H1 (cell line): ENCODE data around the gene PGM2L1. TPM values are rescaled to one million over a fixed set of nuclear protein-coding genes. Genes with fewer than 3 reads are reported as not detected.

Source experiments
- CTCF ChIA-PET: fragments of 300-600 bp; sonication (Branson Sonifier 250); formaldehyde crosslinking; loops from one replicate; lab custom pipeline; 2021; ENCODE audit not compliant: partially characterized antibody; lab: Charles Lee
- POLR2A ChIA-PET: fragments of 300-600 bp; sonication (Branson Sonifier 250); formaldehyde crosslinking; loops from one replicate; lab custom pipeline; 2021; ENCODE audit warnings: inconsistent platforms; ENCODE audit not compliant: partially characterized antibody; lab: Charles Lee
- DNase-seq, 2 experiments: peaks; one replicate each; pipeline versions ENCODE4 v3.0.0 to v3.0.0-alpha.2; 2010 to 2022; ENCODE audit warnings: low spot score in 2 of 2, low read depth in 1 of 2, mixed read lengths in 1 of 2
- FAIRE-seq: peaks from 2 replicates; lab custom pipeline; 2011; peaks lifted over from hg19 to GRCh38; lab: Jason Lieb, UNC
- H2AFZ ChIP-seq: 2 replicates; pipeline ENCODE4 v1.8.1; 2012; ENCODE audit warnings: low read length, inconsistent platforms
- H2AK5ac ChIP-seq: 2 replicates; pipeline ENCODE4 v1.6.1; 2013; ENCODE audit warnings: low read depth, low read length
- H2BK120ac ChIP-seq: replicated peaks from 2 replicates; pipeline ENCODE3; 2013; ENCODE audit warnings: low read depth, low read length, inconsistent platforms
- H2BK12ac ChIP-seq: 2 replicates; pipeline ENCODE4 v1.6.1; 2013; ENCODE audit warnings: low read depth, low read length
- H2BK15ac ChIP-seq: 2 replicates; pipeline ENCODE4 v1.6.1; 2013; ENCODE audit warnings: low read length
- H2BK20ac ChIP-seq: 2 replicates; pipeline ENCODE4 v1.6.1; 2013; ENCODE audit warnings: low read length
- H2BK5ac ChIP-seq: 2 replicates; pipeline ENCODE4 v1.6.1; 2013; ENCODE audit warnings: low read depth, low read length
- H3K14ac ChIP-seq: 2 replicates; pipeline ENCODE4 v1.6.1; 2013; ENCODE audit warnings: inconsistent platforms; ENCODE audit not compliant: insufficient read length
- H3K18ac ChIP-seq: 2 replicates; pipeline ENCODE4 v1.6.1; 2013; ENCODE audit warnings: low read length; ENCODE audit errors: extremely low read depth
- H3K23ac ChIP-seq: 2 replicates; pipeline ENCODE4 v1.6.1; 2013; ENCODE audit warnings: inconsistent platforms; ENCODE audit not compliant: insufficient read length
- H3K23me2 ChIP-seq: 2 replicates; pipeline ENCODE4 v1.6.1; 2013; ENCODE audit warnings: low read depth, low read length
- H3K27ac ChIP-seq: 2 replicates; pipeline ENCODE4 v1.6.1; 2011; ENCODE audit warnings: low read depth, low read length, inconsistent platforms
- H3K27me3 ChIP-seq, 4 experiments: replicated peaks in 1 of 4; 1 replicate in 1 of 4; 2 replicates in 3 of 4; pipeline versions ENCODE4 v1.6.1 to v1.8.1; 2011 to 2013; ENCODE audit warnings: low read length in 3 of 4, mild to moderate bottlenecking in 3 of 4, inconsistent platforms in 2 of 4, mixed read lengths in 2 of 4, moderate library complexity in 1 of 4; ENCODE audit not compliant: control insufficient read depth in 3 of 4, insufficient read depth in 3 of 4; ENCODE audit errors: extremely low read depth in 1 of 4
- H3K36me3 ChIP-seq, 4 experiments: 2 replicates each; pipeline versions ENCODE4 v1.6.1 to v1.8.1; 2011 to 2013; ENCODE audit warnings: mild to moderate bottlenecking in 4 of 4, low read length in 3 of 4, moderate library complexity in 2 of 4, control low read depth in 1 of 4, inconsistent platforms in 1 of 4; ENCODE audit not compliant: insufficient read depth in 4 of 4, control insufficient read depth in 2 of 4
- H3K4ac ChIP-seq: replicated peaks from 2 replicates; pipeline ENCODE3; 2013; ENCODE audit warnings: low read length, low read depth, mixed read lengths, inconsistent platforms; ENCODE audit not compliant: insufficient read length
- H3K4me1 ChIP-seq, 4 experiments: replicated peaks in 1 of 4; 1 replicate in 1 of 4; 2 replicates in 3 of 4; pipeline versions ENCODE4 v1.6.1 to v1.8.1; 2011 to 2013; ENCODE audit warnings: low read length in 3 of 4, inconsistent platforms in 2 of 4, mixed read lengths in 1 of 4; ENCODE audit not compliant: insufficient read depth in 4 of 4, control insufficient read depth in 3 of 4
- H3K4me2 ChIP-seq, 2 experiments: 2 replicates each; pipeline versions ENCODE4 v1.6.1 to v1.8.1; 2011 to 2013; ENCODE audit warnings: low read depth in 2 of 2, low read length in 2 of 2, control low read depth in 1 of 2, inconsistent platforms in 1 of 2, mild to moderate bottlenecking in 1 of 2; ENCODE audit not compliant: insufficient read depth in 1 of 2
- H3K4me3 ChIP-seq, 4 experiments: fragments of 200-600, 300-600 bp in 1 of 4; sonication (generic), shearing (Covaris generic), sonication (Bioruptor Twin) in 1 of 4; 2 replicates each; pipeline versions ENCODE4 v1.5.1 to v1.8.1; 2011 to 2016; ENCODE audit warnings: low read length in 4 of 4, low read depth in 3 of 4, control low read depth in 2 of 4, inconsistent platforms in 2 of 4, mild to moderate bottlenecking in 2 of 4, mixed read lengths in 1 of 4, moderate library complexity in 1 of 4; ENCODE audit not compliant: insufficient read depth in 2 of 4; ENCODE audit errors: extremely low read depth in 1 of 4
- H3K56ac ChIP-seq: replicated peaks from 2 replicates; pipeline ENCODE3; 2013; ENCODE audit warnings: low read depth, mild to moderate bottlenecking, mixed read lengths, low read length, inconsistent platforms; ENCODE audit not compliant: insufficient read length
- H3K79me1 ChIP-seq: 2 replicates; pipeline ENCODE4 v1.6.1; 2013; ENCODE audit warnings: low read depth, low read length, control low read depth
- H3K79me2 ChIP-seq, 2 experiments: 2 replicates each; pipeline versions ENCODE4 v1.6.1 to v1.8.1; 2012 to 2013; ENCODE audit warnings: low read length in 2 of 2, mild to moderate bottlenecking in 2 of 2, inconsistent platforms in 1 of 2; ENCODE audit not compliant: insufficient read depth in 2 of 2, control insufficient read depth in 1 of 2
- H3K9ac ChIP-seq, 4 experiments: replicated peaks in 1 of 4; 1 replicate in 1 of 4; 2 replicates in 3 of 4; pipeline versions ENCODE4 v1.6.1 to v1.8.1; 2011 to 2013; ENCODE audit warnings: low read depth in 3 of 4, low read length in 3 of 4, control low read depth in 2 of 4, mild to moderate bottlenecking in 2 of 4, moderate library complexity in 2 of 4, inconsistent platforms in 1 of 4; ENCODE audit errors: extremely low read depth in 1 of 4
- H3K9me3 ChIP-seq, 2 experiments: 2 replicates each; pipeline versions ENCODE4 v1.6.1 to v1.8.1; 2012 to 2013; ENCODE audit warnings: mild to moderate bottlenecking in 2 of 2, moderate library complexity in 2 of 2, control low read depth in 1 of 2, inconsistent platforms in 1 of 2, low read depth in 1 of 2, low read length in 1 of 2, mixed read lengths in 1 of 2; ENCODE audit not compliant: insufficient read depth in 2 of 2
- H4K20me1 ChIP-seq, 2 experiments: replicated peaks in 1 of 2; 2 replicates each; pipeline versions ENCODE3 to v1.8.1; 2011 to 2013; ENCODE audit warnings: inconsistent platforms in 2 of 2, low read length in 2 of 2, mild to moderate bottlenecking in 1 of 2; ENCODE audit not compliant: insufficient read depth in 2 of 2, control insufficient read depth in 1 of 2
- H4K5ac ChIP-seq: 2 replicates; pipeline ENCODE4 v1.6.1; 2013; ENCODE audit warnings: low read length, low read depth, mixed read lengths, inconsistent platforms; ENCODE audit not compliant: insufficient read length
- H4K8ac ChIP-seq: 2 replicates; pipeline ENCODE4 v1.8.0; 2013; ENCODE audit warnings: mild to moderate bottlenecking, moderate library complexity, low read length, inconsistent platforms; ENCODE audit not compliant: insufficient read depth; ENCODE audit errors: extremely low read depth
- H4K91ac ChIP-seq: replicated peaks from 2 replicates; pipeline ENCODE3; 2013; ENCODE audit warnings: low read length, mixed read lengths, inconsistent platforms; ENCODE audit not compliant: insufficient read length
- BACH1 ChIP-seq: IDR thresholded peaks from 2 replicates; pipeline ENCODE4 v1.6.1; 2012; ENCODE audit warnings: low read length, improper control_type of control experiment
- BCL11A ChIP-seq, 2 experiments: IDR thresholded peaks; one replicate each; pipeline ENCODE4 v1.6.1; 2011; ENCODE audit warnings: low read depth in 2 of 2, low read length in 2 of 2, mild to moderate bottlenecking in 2 of 2
- BRCA1 ChIP-seq: IDR thresholded peaks from 2 replicates; pipeline ENCODE4 v1.6.1; 2012; ENCODE audit warnings: low read depth, low read length, improper control_type of control experiment
- CBX5 ChIP-seq: fragments of 300-800, 300-1000 bp; sonication (generic); IDR thresholded peaks from 2 replicates; pipeline ENCODE4 v1.7.1; 2016; ENCODE audit warnings: antibody characterized with exemption, low read length, low read depth
- CREB1 ChIP-seq: IDR thresholded peaks from 2 replicates; pipeline ENCODE4 v1.6.1; 2012; ENCODE audit warnings: inconsistent platforms
- CTBP2 ChIP-seq: IDR thresholded peaks from 2 replicates; pipeline ENCODE4 v1.7.0; 2011; ENCODE audit warnings: borderline replicate concordance, mild to moderate bottlenecking, moderate library complexity, mixed read lengths, low read length; ENCODE audit not compliant: insufficient read depth, insufficient read length
- GTF2F1 ChIP-seq: IDR thresholded peaks from 2 replicates; pipeline ENCODE4 v1.6.1; 2012; ENCODE audit warnings: low read depth, low read length, improper control_type of control experiment, borderline replicate concordance
- HDAC2 ChIP-seq, 2 experiments: fragments of 300-600 bp in 1 of 2; sonication (generic) in 1 of 2; IDR thresholded peaks; 2 replicates each; pipeline ENCODE4 v1.6.1; 2011 to 2012; ENCODE audit warnings: low read depth in 2 of 2, low read length in 2 of 2, mild to moderate bottlenecking in 2 of 2, moderate library complexity in 2 of 2, borderline replicate concordance in 1 of 2, inconsistent platforms in 1 of 2
- POLR2AphosphoS5 ChIP-seq: IDR thresholded peaks from 2 replicates; pipeline ENCODE4 v1.6.1; 2011; ENCODE audit warnings: low read depth, low read length
- SP2 ChIP-seq: IDR thresholded peaks from 2 replicates; pipeline ENCODE4 v1.6.1; 2012; ENCODE audit warnings: mild to moderate bottlenecking, low read length, inconsistent platforms
- SUZ12 ChIP-seq: fragments of 200-600 bp; sonication (generic); IDR thresholded peaks from 2 replicates; pipeline ENCODE4 v1.6.1; 2012; ENCODE audit warnings: mild to moderate bottlenecking, inconsistent platforms, low read length, moderate library complexity, mixed read lengths
- TEAD4 ChIP-seq: IDR thresholded peaks from 2 replicates; pipeline ENCODE4 v1.6.1; 2012; ENCODE audit warnings: low read depth, low read length, inconsistent platforms, mixed read lengths
- WGBS, 2 experiments: shearing (Covaris generic) in 1 of 2; methylation state at CpG; one replicate each; pipeline versions ENCODE4 v1.1.6 to v1.1.7; 2013 to 2015; ENCODE audit warnings: low lambda C conversion rate in 2 of 2, mixed read lengths in 2 of 2, inconsistent platforms in 1 of 2, low coverage in 1 of 2, missing lambda C conversion rate in 1 of 2; ENCODE audit not compliant: insufficient replicate concordance in 2 of 2, insufficient coverage in 1 of 2, insufficient read length in 1 of 2; ENCODE audit errors: extremely low coverage in 1 of 2, missing lambda C conversion rate in 1 of 2; 5-methylcytosine and 5-hydroxymethylcytosine counted together
- polyA plus RNA-seq, 7 experiments: library from polyadenylated mRNA; depleted of rRNA in 3 of 7; stranded (reverse) in 5 of 7; unstranded in 2 of 7; fragments of >200 nt in 5 of 7; fragments of 200-250 nt in 2 of 7; gene quantifications; 1 replicate in 5 of 7; 2 replicates in 1 of 7; 4 replicates in 1 of 7; pipeline versions ENCODE4 v1.2.1 to v1.2.3, GENCODE V29; 2011 to 2013; ENCODE audit warnings: missing spikeins in 2 of 7, mixed read lengths in 2 of 7
- total RNA-seq: library from RNA; stranded (reverse); fragmentation: NEBNext Ultra II Directional; extraction: Animal tissue kit (Norgen Biotek cat#: 25700); gene quantifications from 2 replicates; pipeline ENCODE4 v1.2.1, GENCODE V29; 2021
- TF ChIP-seq, protein P1 (sequence below): IDR thresholded peaks from 2 replicates; pipeline ENCODE4 v1.6.1; 2012; ENCODE audit warnings: inconsistent platforms
- TF ChIP-seq, protein P2 (sequence below): IDR thresholded peaks from 2 replicates; pipeline ENCODE4 v1.6.1; 2011; ENCODE audit warnings: low read depth, mild to moderate bottlenecking, low read length; ENCODE audit not compliant: insufficient read depth

The PGM2L1 gene
- total and polyA plus RNA-seq, 2 of the 8 experiments (the other 6 are each of a cell fraction or from before 2014, with no cell fraction given) = 5.0 to 42.7 TPM

DNA sequence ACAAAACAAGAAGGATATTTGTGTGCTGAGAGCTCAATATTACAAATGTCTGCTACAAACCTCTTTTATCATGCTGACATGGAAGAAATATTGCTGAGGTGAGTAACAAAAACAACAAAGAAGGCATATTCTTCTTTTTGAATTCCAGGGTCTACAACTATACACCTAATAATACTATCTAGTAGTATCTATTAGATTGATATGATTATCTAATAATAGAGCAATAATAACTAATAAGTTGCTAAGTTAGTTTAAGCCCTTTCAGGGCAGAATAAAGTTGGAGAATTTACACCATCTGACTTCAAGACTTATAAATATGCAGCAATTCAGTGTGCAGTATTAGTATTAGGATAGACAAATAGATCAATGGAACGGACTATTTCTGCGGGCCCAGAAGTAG is 11.4 kb upstream of the PGM2L1 start:
- no peak overlapping the region for H3K4me2 ChIP-seq
- H3K79me1 ChIP-seq = no peaks in the 10 kb centered on the region
- H3K56ac ChIP-seq = no peak overlapping the region
- no peak overlapping the region for H2BK12ac ChIP-seq
- H4K5ac ChIP-seq = no peak overlapping the region
- H2AFZ ChIP-seq = no peak overlapping the region
- H3K36me3 ChIP-seq = no peaks in the 10 kb centered on the region
- H4K20me1 ChIP-seq = no peaks in the 10 kb centered on the region
- no peak overlapping the region for H3K4me3 ChIP-seq
- H2BK20ac ChIP-seq = no peak overlapping the region
- H2BK120ac ChIP-seq = no peak overlapping the region
- ChIA-PET POLR2A (no interaction called here), CTCF (interaction anchor here (1.8 kb wide), 1 partner anchor 44 kb away, joined by 4 read pairs; no protein-coding TSS in a partner anchor)
- no peak overlapping the region for H2AK5ac ChIP-seq
- H3K27me3 ChIP-seq = no peaks in the 10 kb centered on the region
- DNase-seq (no peak), FAIRE-seq (no peak)
- H4K8ac ChIP-seq = no peak overlapping the region
- peaks cover 0 to 4% (median 0%) of the 10 kb centered on the region in 4 experiments; a peak in 1 of 7 replicates for H3K4me1 ChIP-seq
- H3K79me2 ChIP-seq = no peaks in the 10 kb centered on the region
- H2BK5ac ChIP-seq = no peak overlapping the region
- H3K9me3 ChIP-seq = no peaks in the 10 kb centered on the region
- H3K14ac ChIP-seq = no peak overlapping the region
- no peak overlapping the region for H2BK15ac ChIP-seq
- no peak overlapping the region for H3K4ac ChIP-seq
- H3K23ac ChIP-seq = no peak overlapping the region
- H4K91ac ChIP-seq = no peak overlapping the region
- no peak overlapping the region for H3K18ac ChIP-seq
- H3K23me2 ChIP-seq = no peaks in the 10 kb centered on the region
- H3K9ac ChIP-seq = no peak overlapping the region
- WGBS, 2 experiments = 89% methylated on average over 2 of the region's 2 CpGs; no CpG with 5 or more reads in 1 of the 2 experiments
- no peak overlapping the region for H3K27ac ChIP-seq
- TF ChIP-seq GTF2F1 = no peak
- no peak for TF ChIP-seq CBX5
- no peak for TF ChIP-seq POLR2AphosphoS5
- no peak for TF ChIP-seq BRCA1
- TF ChIP-seq SUZ12 = no peak
- TF ChIP-seq CREB1 = no peak
- no peak for TF ChIP-seq HDAC2 (IDR thresholded peaks at IDR 0.05; ENCODE audit: borderline replicate concordance in 1 of 2, low read depth in 2 of 2, low read length in 2 of 2)
- TF ChIP-seq, protein P1, sequence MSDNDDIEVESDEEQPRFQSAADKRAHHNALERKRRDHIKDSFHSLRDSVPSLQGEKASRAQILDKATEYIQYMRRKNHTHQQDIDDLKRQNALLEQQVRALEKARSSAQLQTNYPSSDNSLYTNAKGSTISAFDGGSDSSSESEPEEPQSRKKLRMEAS = no peak
- no peak for TF ChIP-seq TEAD4
- TF ChIP-seq CTBP2 = no peak
- TF ChIP-seq BACH1 = no peak
- TF ChIP-seq SP2 = no peak
- TF ChIP-seq, protein P2, sequence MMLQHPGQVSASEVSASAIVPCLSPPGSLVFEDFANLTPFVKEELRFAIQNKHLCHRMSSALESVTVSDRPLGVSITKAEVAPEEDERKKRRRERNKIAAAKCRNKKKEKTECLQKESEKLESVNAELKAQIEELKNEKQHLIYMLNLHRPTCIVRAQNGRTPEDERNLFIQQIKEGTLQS = no peak
- TF ChIP-seq BCL11A (IDR thresholded peaks at IDR 0.05; ENCODE audit: low read depth in 2 of 2, low read length in 2 of 2) = no peak
